Measurements from ENCODE around the gene LRP8.

The LRP8 gene

DNA sequence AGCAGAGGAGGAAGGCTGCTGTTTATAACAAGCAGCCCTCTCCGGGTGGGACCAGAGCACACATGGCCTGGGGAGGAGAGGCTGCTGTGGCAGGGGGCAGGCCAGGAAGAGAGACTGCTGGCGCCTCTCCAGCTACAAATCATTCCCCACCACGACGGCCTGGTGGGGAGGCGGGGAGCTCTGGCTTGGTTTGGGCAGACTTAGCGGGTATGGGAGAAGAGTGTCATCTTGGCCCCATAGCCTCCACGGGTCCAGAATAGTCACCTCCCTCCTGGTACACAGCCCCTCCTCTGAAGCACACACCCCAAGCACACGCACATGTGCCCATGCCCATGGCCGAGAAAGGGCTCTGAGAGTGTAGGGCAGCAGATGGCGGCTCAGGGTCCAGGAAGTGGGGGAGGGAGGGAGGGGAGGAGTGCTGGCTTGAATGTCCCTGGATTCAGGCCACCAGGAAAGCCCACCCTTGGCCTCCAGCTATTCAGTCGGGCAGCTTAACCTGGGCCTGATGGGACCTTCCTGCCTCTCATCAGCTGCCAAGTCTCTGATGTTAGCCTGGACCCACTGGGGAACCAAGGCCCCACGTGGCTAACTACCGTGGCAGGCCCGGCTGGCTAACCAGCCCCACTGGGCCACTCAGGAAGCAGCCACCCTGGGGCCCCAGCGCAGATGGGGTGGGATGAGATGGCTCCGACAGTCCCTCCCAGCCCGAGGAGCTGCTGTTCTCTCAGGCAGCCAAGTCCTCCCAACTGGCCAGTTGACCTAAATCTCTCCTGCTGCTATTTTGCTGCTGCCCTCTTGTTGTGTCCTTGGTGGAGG, 10.9 kb downstream of the LRP8 start:
- H3K9me3 ChIP-seq (ENCODE audit: insufficient read depth, low read length) = no peaks in the 10 kb centered on the region
- no peaks in the 10 kb centered on the region for H3K36me3 ChIP-seq (ENCODE audit: low read length)
- no peak overlapping the region for H3K9ac ChIP-seq (ENCODE audit: low read length)
- no peaks in the 10 kb centered on the region; the same call in 1 of the 2 replicates for H4K20me1 ChIP-seq (ENCODE audit: low read depth, low read length)
- H3K27me3 ChIP-seq (ENCODE audit: low read length) = no peaks in the 10 kb centered on the region
- no peak overlapping the region for H3K27ac ChIP-seq (ENCODE audit: low read depth, low read length)
- H3K4me3 ChIP-seq (ENCODE audit: insufficient read depth, low read length, poor library complexity, severe bottlenecking) = no peak overlapping the region
- H3K79me2 ChIP-seq (ENCODE audit: insufficient read depth, low read length) = peaks cover 90% of the 10 kb centered on the region
- no peak for TF ChIP-seq EZH2phosphoT487 (conservative IDR thresholded peaks at IDR 0.05; ENCODE audit: low read length)
- no peak overlapping the region for H2AFZ ChIP-seq (ENCODE audit: low read depth, low read length, severe bottlenecking)
- no peaks in the 10 kb centered on the region for H3K9me2 ChIP-seq (replicated peaks; ENCODE audit: insufficient read depth, low read length)
- no peak overlapping the region for H3K4me2 ChIP-seq (ENCODE audit: low read depth, low read length, poor library complexity, severe bottlenecking)
- H3F3A ChIP-seq (ENCODE audit: insufficient read depth) = no peaks in the 10 kb centered on the region

- Histone ChIP-seq H3K27me3 (ENCODE audit: low read length) (no peaks in the 10 kb centered on the region), H4K20me1 (ENCODE audit: low read depth, low read length) (no peaks in the 10 kb centered on the region; the same call in 1 of the 2 replicates)
- TF ChIP-seq EZH2phosphoT487 (conservative IDR thresholded peaks at IDR 0.05; ENCODE audit: low read length) = no peak
- TF ChIP-seq CTCF (IDR thresholded peaks at IDR 0.05; ENCODE audit: insufficient read depth, low read length, poor library complexity, severe bottlenecking) = no peak
Measured at GRCh38 chr1:53316424-53316765, 11.5 kb downstream of the LRP8 start.

GRCh38 chr1:53315456-53316423, 12.1 kb downstream of the LRP8 start:
- no peaks in the 10 kb centered on the region for H3K36me3 ChIP-seq (ENCODE audit: low read length)
- no peak overlapping the region for H2AFZ ChIP-seq (ENCODE audit: low read depth, low read length, severe bottlenecking)
- no peaks in the 10 kb centered on the region for H3K9me2 ChIP-seq (replicated peaks; ENCODE audit: insufficient read depth, low read length)
- H3K27me3 ChIP-seq (ENCODE audit: low read length) = no peaks in the 10 kb centered on the region
- no peaks in the 10 kb centered on the region for H3F3A ChIP-seq (ENCODE audit: insufficient read depth)
- H4K20me1 ChIP-seq (ENCODE audit: low read depth, low read length) = no peaks in the 10 kb centered on the region; the same call in 1 of the 2 replicates
- no peak overlapping the region for H3K9ac ChIP-seq (ENCODE audit: low read length)
- H3K4me2 ChIP-seq (ENCODE audit: low read depth, low read length, poor library complexity, severe bottlenecking) = no peak overlapping the region
- no peak overlapping the region for H3K4me3 ChIP-seq (ENCODE audit: insufficient read depth, low read length, poor library complexity, severe bottlenecking)
- no peak overlapping the region for H3K27ac ChIP-seq (ENCODE audit: low read depth, low read length)
- peaks cover 89% of the 10 kb centered on the region for H3K79me2 ChIP-seq (ENCODE audit: insufficient read depth, low read length)
- TF ChIP-seq EZH2phosphoT487 (conservative IDR thresholded peaks at IDR 0.05; ENCODE audit: low read length) = no peak
- TF ChIP-seq CTCF (IDR thresholded peaks at IDR 0.05; ENCODE audit: insufficient read depth, low read length, poor library complexity, severe bottlenecking) = no peak
- H3K9me3 ChIP-seq (ENCODE audit: insufficient read depth, low read length) = no peaks in the 10 kb centered on the region

More at GRCh38 chr1:53316424-53316765, 11.5 kb downstream of the LRP8 start:
- Histone ChIP-seq H3K9ac (ENCODE audit: low read length) (no peak overlapping the region), H3K27ac (ENCODE audit: low read depth, low read length) (no peak overlapping the region), H3K36me3 (ENCODE audit: low read length) (no peaks in the 10 kb centered on the region), H3F3A (ENCODE audit: insufficient read depth) (no peaks in the 10 kb centered on the region), H3K4me2 (ENCODE audit: low read depth, low read length, poor library complexity, severe bottlenecking) (no peak overlapping the region), H2AFZ (ENCODE audit: low read depth, low read length, severe bottlenecking) (no peak overlapping the region), H3K9me2 (replicated peaks; ENCODE audit: insufficient read depth, low read length) (no peaks in the 10 kb centered on the region), H3K4me3 (ENCODE audit: insufficient read depth, low read length, poor library complexity, severe bottlenecking) (no peak overlapping the region), H3K9me3 (ENCODE audit: insufficient read depth, low read length) (no peaks in the 10 kb centered on the region), H3K79me2 (ENCODE audit: insufficient read depth, low read length) (peaks cover 90% of the 10 kb centered on the region)

Measured in SU-DHL-6 (cell line).